Common myeloid progenitor, CD34-positive (primary cell): Measurements from ENCODE around the gene WHAMM.
A peak's percentile ranks its signal among the peaks of the same experiment; 100 is the strongest.

Source experiments
- CTCF ChIA-PET: fragments of 350-600 bp; sonication (Branson Sonifier 250); formaldehyde crosslinking; loops from one replicate; lab custom pipeline; 2021; ENCODE audit warnings: antibody characterized with exemption; lab: Charles Lee
- POLR2A ChIA-PET: fragments of 350-600 bp; sonication (Branson Sonifier 250); formaldehyde crosslinking; loops from one replicate; lab custom pipeline; 2021; ENCODE audit warnings: antibody characterized with exemption; lab: Charles Lee
- DNase-seq, 3 donors: peaks; one replicate each; pipeline versions ENCODE4 v3.0.0 to v3.0.0-alpha.2; 2013
- H3K27ac ChIP-seq, 2 experiments: 1 replicate in 1 of 2; 2 replicates in 1 of 2; pipeline ENCODE4 v1.7.0; 2013; ENCODE audit warnings: inconsistent platforms in 2 of 2, low read length in 2 of 2, mild to moderate bottlenecking in 2 of 2, low read depth in 1 of 2, moderate library complexity in 1 of 2; ENCODE audit not compliant: severe bottlenecking in 2 of 2, insufficient read depth in 1 of 2, poor library complexity in 1 of 2
- H3K27me3 ChIP-seq, 5 experiments: replicated peaks in 2 of 5; 1 replicate in 3 of 5; 2 replicates in 2 of 5; pipeline versions ENCODE4 v1.6.1 to v1.7.0; 2013; ENCODE audit warnings: low read length in 4 of 5, mild to moderate bottlenecking in 2 of 5, moderate library complexity in 2 of 5, inconsistent platforms in 1 of 5; ENCODE audit not compliant: insufficient read depth in 5 of 5, control insufficient read depth in 4 of 5
- H3K36me3 ChIP-seq, 4 experiments: 1 replicate in 2 of 4; 2 replicates in 2 of 4; pipeline versions ENCODE4 v1.6.1 to v1.7.0; 2013; ENCODE audit warnings: low read length in 3 of 4, control low read depth in 1 of 4, mild to moderate bottlenecking in 1 of 4; ENCODE audit not compliant: control insufficient read depth in 4 of 4, insufficient read depth in 4 of 4
- H3K4me1 ChIP-seq, 4 experiments: 1 replicate in 3 of 4; 2 replicates in 1 of 4; pipeline versions ENCODE4 v1.6.1 to v1.7.1; 2013; ENCODE audit warnings: low read length in 3 of 4, mild to moderate bottlenecking in 3 of 4, control low read depth in 1 of 4, inconsistent platforms in 1 of 4, moderate library complexity in 1 of 4; ENCODE audit not compliant: control insufficient read depth in 4 of 4, insufficient read depth in 4 of 4; ENCODE audit errors: control extremely low read depth in 1 of 4
- H3K4me3 ChIP-seq, 7 experiments: 1 replicate in 4 of 7; 2 replicates in 3 of 7; pipeline versions ENCODE4 v1.5.1 to v1.7.0; 2013; ENCODE audit warnings: mild to moderate bottlenecking in 7 of 7, low read length in 6 of 7, moderate library complexity in 6 of 7, inconsistent platforms in 2 of 7, low read depth in 2 of 7, control low read depth in 1 of 7; ENCODE audit not compliant: insufficient read depth in 4 of 7, control insufficient read depth in 1 of 7; ENCODE audit errors: extremely low read depth in 1 of 7
- H3K9me3 ChIP-seq, 5 experiments: 1 replicate in 4 of 5; 2 replicates in 1 of 5; pipeline versions ENCODE4 v1.6.1 to v1.7.1; 2013; ENCODE audit warnings: low read length in 4 of 5, mild to moderate bottlenecking in 2 of 5, inconsistent platforms in 1 of 5, low read depth in 1 of 5, moderate library complexity in 1 of 5; ENCODE audit not compliant: control insufficient read depth in 4 of 5, insufficient read depth in 2 of 5; ENCODE audit errors: control extremely low read depth in 1 of 5
- WGBS: methylation state at CpG from one replicate; pipeline ENCODE4 v1.1.5; 2013; ENCODE audit not compliant: insufficient coverage; 5-methylcytosine and 5-hydroxymethylcytosine counted together

WHAMM gene

GRCh38 chr15:82829234-82829633 is 19.8 kb downstream of the WHAMM start:
- H3K4me3 ChIP-seq = no peak overlapping the region
- CTCF ChIA-PET = interaction anchor here (1.4 kb wide), 1 partner anchor 11 kb away, joined by 5 read pairs; no protein-coding TSS in a partner anchor
- WGBS = 100% methylated on average over 4 of the region's 4 CpGs
- DNase-seq = no peak
- peaks cover 7 to 79% (median 55%) of the 10 kb centered on the region in 4 experiments for H3K36me3 ChIP-seq
- H3K27me3 ChIP-seq = no peaks in the 10 kb centered on the region
- H3K9me3 ChIP-seq = no peaks in the 10 kb centered on the region
- POLR2A ChIA-PET = no interaction called here
- peaks cover 7 to 26% (median 23%) of the 10 kb centered on the region in 4 experiments for H3K4me1 ChIP-seq
- H3K27ac ChIP-seq = no peak overlapping the region

GRCh38 chr15:82830427-82831173 is 21.2 kb downstream of the WHAMM start:
- Histone ChIP-seq H3K4me1 (peaks cover 7 to 26% (median 23%) of the 10 kb centered on the region in 4 experiments), H3K9me3 (no peaks in the 10 kb centered on the region), H3K4me3 (no peak overlapping the region), H3K36me3 (peaks cover 9 to 78% (median 61%) of the 10 kb centered on the region in 4 experiments), H3K27ac (no peak overlapping the region), H3K27me3 (no peaks in the 10 kb centered on the region)
- CTCF ChIA-PET = interaction anchor here (1.0 to 1.4 kb wide), 2 partner anchors 13 to 20 kb away, joined by 3 to 5 read pairs; no protein-coding TSS in a partner anchor
- 94% methylated on average over 15 of the region's 18 CpGs for WGBS
- POLR2A ChIA-PET = interaction anchor here (1.0 kb wide), 1 partner anchor 19 kb away, joined by 3 read pairs; no protein-coding TSS in a partner anchor
- no peak for DNase-seq

- Histone ChIP-seq H3K27me3 (no peaks in the 10 kb centered on the region), H3K4me3 (no peak overlapping the region), H3K9me3 (no peaks in the 10 kb centered on the region), H3K4me1 (peaks cover 7 to 26% (median 23%) of the 10 kb centered on the region in 4 experiments), H3K36me3 (peaks cover 14 to 79% (median 62%) of the 10 kb centered on the region in 4 experiments), H3K27ac (peak overlapping the region; percentile 76 to 92)
- DNase-seq = no peak
- POLR2A ChIA-PET = interaction anchor here (0.6 to 1.4 kb wide), 2 partner anchors 18 to 97 kb away, joined by 4 to 5 read pairs; no protein-coding TSS in a partner anchor
- 98% methylated on average over 5 of the region's 5 CpGs for WGBS
- CTCF ChIA-PET = interaction anchor here (1.6 to 2.2 kb wide), 4 partner anchors 8 to 168 kb away, joined by 4 to 16 read pairs (median 10); no protein-coding TSS in a partner anchor
Observed at GRCh38 chr15:82831894-82832600, 22.6 kb downstream of the WHAMM start.

GRCh38 chr15:82832601-82833361 is 23.4 kb downstream of the WHAMM start:
- Histone ChIP-seq H3K27me3 (no peaks in the 10 kb centered on the region), H3K4me1 (peaks cover 7 to 26% (median 23%) of the 10 kb centered on the region in 4 experiments), H3K36me3 (peaks cover 14 to 80% (median 63%) of the 10 kb centered on the region in 4 experiments), H3K9me3 (no peaks in the 10 kb centered on the region), H3K4me3 (peak overlapping the region in 3 of 7 experiments; percentile 1 to 41 (median 12)), H3K27ac (peak overlapping the region; percentile 76 to 92)
- 39% methylated on average over 5 of the region's 13 CpGs for WGBS
- ChIA-PET CTCF (interaction anchor here (0.6 to 2.2 kb wide), 7 partner anchors 9 to 167 kb away, joined by 3 to 16 read pairs (median 4); no protein-coding TSS in a partner anchor), POLR2A (interaction anchor here (1.4 kb wide), 1 partner anchor 17 kb away, joined by 5 read pairs; no protein-coding TSS in a partner anchor)
- peak; percentile 66 to 93 (median 89) for DNase-seq

GRCh38 chr15:82833362-82833682 is 23.9 kb downstream of the WHAMM start:
- CTCF ChIA-PET = interaction anchor here (0.6 to 2.2 kb wide), 7 partner anchors 9 to 167 kb away, joined by 3 to 16 read pairs (median 4); no protein-coding TSS in a partner anchor
- H3K27ac ChIP-seq = peak overlapping the region; percentile 76 to 92
- no peaks in the 10 kb centered on the region for H3K27me3 ChIP-seq

GRCh38 chr15:82835391-82835917 is 26.0 kb downstream of the WHAMM start:
- peaks cover 0 to 3% (median 0%) of the 10 kb centered on the region in 5 experiments for H3K9me3 ChIP-seq
- no peak for DNase-seq
- POLR2A ChIA-PET = no interaction called here
- CTCF ChIA-PET = no interaction called here
- 96% methylated on average over 6 of the region's 7 CpGs for WGBS
- H3K27me3 ChIP-seq = no peaks in the 10 kb centered on the region
- H3K27ac ChIP-seq = no peak overlapping the region
- H3K36me3 ChIP-seq = peaks cover 7 to 65% (median 48%) of the 10 kb centered on the region in 4 experiments
- peaks cover 7 to 26% (median 23%) of the 10 kb centered on the region in 4 experiments for H3K4me1 ChIP-seq
- H3K4me3 ChIP-seq = no peak overlapping the region

More at GRCh38 chr15:82833362-82833682, 23.9 kb downstream of the WHAMM start:
- Histone ChIP-seq H3K4me3 (no peak overlapping the region), H3K36me3 (peaks cover 11 to 80% (median 63%) of the 10 kb centered on the region in 4 experiments), H3K4me1 (peaks cover 7 to 26% (median 23%) of the 10 kb centered on the region in 4 experiments), H3K9me3 (no peaks in the 10 kb centered on the region)
- no peak for DNase-seq
- POLR2A ChIA-PET = interaction anchor here (1.4 kb wide), 1 partner anchor 16 kb away, joined by 5 read pairs; no protein-coding TSS in a partner anchor
- 92% methylated on average over 3 of the region's 4 CpGs for WGBS
